ENCODE data around the gene PTPRB.
"Not testable (repeated sequence)": the region's sequence is repeated elsewhere in the genome, so short reads cannot be mapped to it uniquely, and the experiment has no call there.

Gene PTPRB

DNA sequence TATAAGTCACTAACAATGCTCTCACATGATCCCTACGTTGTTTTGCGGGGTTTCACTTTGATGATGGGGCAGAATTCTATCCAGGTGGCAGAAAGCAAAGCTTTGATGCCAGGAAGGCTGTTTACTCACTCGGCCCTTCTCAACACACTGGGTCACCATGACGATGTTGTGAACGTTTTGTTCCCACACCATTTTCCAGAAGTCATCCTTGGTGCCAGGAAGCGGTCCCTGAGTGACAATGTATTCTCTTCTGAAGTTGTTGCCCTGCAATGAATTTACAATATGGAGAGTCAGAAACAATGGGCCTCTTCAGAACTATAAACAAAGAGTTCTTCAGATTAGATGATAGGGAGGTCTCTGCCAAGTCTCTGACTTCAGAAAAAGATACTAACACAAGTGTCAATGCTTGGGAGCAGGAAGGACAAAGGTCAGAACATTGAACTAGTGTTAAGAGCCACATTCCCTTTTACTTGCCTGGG, 101.3 kb downstream of the PTPRB start:
- no peak for DNase-seq

- no peak for DNase-seq
Measured at GRCh38 chr12:70534466-70534865, 102.8 kb downstream of the PTPRB start.

DNA sequence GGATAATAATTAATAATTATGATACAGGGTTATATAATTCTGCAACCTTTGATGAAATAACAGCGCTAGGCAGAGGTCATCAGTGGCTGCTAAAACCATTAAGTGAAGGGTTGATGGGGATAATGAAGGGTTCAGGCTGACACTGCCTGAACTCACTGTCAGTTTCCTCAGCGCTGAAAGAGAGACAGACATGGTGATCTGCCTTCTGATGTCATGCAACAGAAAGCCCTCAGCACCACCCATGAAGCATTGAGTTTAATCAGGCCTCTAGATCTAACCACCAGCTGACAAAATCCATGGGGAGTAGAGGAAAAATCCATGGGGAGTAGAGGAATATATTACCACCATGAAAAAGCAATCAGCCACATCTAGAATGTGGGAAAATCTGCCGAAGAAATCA, 107.6 kb downstream of the PTPRB start:
- DNase-seq, result no peak

DNA sequence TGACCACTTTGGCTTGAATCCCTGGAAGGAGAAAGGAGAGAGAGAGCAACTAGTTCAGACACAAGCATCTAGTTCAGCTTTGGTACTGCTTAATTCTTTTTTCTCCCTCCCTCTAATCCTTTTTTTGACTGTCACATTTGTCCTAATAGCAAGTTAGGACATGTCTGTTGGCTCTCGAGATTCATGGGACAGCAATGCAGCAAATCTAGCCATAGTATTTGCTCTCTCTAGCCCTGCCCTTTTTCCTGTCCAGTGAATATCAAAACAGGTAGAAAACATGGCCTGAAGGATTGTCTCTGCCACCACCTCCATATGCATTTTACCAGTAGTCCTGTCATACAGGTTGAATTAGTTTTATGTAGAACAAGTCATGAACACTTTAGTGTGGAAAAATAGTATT, 116.4 kb downstream of the PTPRB start:
- no peak for DNase-seq

GRCh38 chr12:70513426-70513825, 123.8 kb downstream of the PTPRB start:
- no peak for DNase-seq

DNA sequence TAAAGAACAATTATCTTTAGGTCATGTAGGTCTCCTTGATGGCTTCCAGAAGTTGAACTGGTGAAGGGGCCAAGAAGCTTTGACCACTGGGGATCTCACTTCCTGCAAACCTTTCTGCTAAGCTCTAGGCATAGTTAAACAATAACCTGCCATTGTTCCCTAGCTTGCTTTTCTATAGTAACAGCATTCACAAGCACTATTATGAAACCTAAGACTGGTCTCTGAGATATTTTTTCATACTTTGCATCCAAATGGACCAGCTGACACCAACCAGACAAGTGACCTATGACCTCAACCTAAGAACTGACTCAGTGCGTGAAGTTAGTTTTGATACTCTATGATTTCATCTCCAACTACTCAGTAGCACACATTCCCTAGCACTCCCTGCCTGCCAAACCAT, 129.1 kb downstream of the PTPRB start:
- DNase-seq, result no peak

DNA sequence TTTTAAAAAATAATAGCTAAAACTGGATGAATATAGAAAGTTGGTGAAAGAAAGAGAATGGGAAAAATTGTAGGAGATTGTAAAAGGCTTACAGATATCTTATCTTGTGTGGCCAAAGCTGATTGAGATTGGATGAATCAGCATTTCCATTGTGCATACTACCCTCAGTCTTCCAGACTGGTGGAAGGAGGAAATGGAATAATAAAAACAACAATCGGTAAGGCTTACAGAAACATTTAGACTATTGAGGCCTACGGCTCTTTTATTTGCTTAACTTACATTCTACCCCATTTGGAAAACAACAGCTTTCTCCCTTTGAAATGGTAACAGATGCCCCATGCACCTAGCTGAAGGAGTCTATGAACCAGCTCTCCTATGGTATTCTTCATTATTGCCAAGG, 129.8 kb downstream of the PTPRB start:
- DNase-seq, result no peak

DNA sequence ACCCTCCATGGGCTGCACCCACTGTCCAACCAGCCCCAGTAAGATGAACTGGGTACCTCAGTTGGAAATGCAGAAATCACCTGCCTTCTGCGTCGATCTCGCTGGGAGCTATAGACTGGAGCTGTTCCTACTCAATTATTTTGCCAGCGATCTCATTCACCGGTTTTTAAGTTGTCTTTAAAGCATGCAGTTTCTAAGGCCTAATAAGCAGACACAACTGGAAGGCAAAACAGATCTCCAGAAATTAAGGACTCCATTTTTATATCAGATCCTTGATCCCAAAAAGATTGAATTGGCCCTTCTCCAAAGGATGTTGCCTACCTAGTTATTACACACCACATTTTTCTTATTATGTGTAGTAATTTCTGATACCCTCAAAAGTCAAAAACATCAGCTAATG, 139.7 kb downstream of the PTPRB start:
- no peak for DNase-seq

DNA sequence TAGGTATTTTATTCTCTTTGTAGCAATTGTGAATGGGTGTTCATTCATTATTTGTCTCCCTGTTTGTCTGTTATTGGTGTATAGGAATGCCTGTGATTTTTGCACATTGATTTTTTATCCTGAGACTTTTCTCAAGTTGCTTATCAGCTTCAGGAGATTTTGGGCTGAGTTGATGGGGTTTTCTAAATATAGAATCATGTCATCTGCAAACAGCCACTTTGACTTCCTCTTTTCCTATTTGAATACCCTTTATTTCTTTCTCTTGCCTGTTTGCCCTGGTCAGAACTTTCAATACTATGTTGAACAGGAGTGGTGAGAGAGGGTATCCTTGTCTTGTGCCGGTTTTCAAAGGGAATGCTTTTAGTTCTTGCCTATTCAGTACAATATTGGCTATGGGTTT, 144.3 kb downstream of the PTPRB start:
- not testable (repeated sequence) for DNase-seq

DNA sequence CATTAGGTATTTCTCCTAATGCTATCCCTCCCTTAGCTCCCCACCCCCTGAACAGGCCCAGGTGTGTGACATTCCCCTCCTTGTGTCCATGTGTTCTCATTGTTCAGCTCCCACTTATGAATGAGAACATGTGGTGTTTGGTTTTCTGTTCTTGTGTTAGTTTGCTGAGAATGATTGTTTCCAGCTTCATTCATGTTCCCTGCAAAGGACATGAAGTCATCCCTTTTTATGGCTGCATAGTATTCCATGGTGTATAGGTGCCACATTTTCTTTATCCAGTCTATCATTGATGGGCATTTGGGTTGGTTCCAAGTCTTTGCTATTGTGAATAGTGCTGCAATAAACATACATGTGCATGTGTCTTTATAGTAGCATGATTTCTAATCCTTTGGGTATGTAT, 146.3 kb downstream of the PTPRB start:
- DNase-seq, result not testable (repeated sequence)

DNA sequence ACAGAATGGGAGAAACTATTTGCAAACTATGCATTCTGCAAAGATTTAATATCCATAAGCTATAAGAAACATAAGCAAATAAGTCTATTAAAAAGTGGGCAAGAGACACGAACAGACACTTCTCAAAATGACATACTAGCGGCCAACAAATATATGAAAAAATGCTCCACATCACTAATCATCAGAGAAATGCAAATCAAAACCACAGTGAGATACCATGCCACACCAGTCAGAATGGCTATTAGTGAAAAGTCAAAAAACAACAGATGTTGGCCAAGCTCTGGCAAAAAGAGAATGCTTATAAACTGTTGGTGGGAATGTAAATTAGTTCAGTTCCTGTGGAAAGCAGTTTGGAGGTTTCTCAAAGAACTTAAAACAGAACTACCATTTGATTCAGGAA, 149.8 kb downstream of the PTPRB start:
- no peak for DNase-seq

GRCh38 chr12:70486588-70486987, 150.6 kb downstream of the PTPRB start:
- DNase-seq, result no peak

DNA sequence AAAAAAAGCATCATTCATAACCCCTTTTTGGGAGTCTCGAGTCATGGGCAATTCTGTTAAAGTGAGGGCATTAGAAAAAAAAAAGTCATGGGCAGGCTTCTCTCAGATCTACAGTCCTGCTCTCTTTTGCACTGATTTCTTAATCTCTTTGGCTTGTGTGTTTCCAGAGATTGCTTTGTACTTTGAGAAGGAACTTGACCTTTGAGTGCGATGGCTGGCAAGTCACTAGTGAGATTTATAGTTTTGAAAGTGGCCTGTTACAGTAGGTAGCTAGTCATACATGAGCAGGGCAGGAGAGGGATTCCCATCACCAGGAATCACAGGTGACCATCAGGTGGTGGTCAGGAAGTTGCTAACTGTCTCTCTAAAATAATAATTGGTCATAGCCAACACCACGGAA, 151.5 kb downstream of the PTPRB start:
- no peak for DNase-seq

DNA sequence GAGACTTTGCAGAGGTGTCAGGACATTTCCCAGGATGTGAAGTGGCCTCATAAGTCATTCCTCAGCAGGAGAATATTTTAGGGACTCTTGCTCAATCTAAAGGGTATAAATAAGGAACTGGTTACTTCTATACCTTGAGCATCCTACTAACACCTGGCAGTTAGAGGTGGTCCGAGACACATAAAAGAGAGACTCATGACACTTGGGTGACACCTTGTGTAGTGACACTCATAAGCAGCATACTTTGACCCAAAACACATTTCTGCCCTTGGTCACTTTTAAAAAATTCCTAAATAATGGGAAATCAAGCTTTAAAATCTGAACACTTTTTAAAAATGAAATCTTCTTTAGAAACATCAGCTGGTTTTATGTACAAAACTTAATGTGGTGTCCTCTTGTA, 152.8 kb downstream of the PTPRB start:
- DNase-seq, result no peak

GRCh38 chr12:70482764-70483163, 154.5 kb downstream of the PTPRB start:
- no peak for DNase-seq

DNA sequence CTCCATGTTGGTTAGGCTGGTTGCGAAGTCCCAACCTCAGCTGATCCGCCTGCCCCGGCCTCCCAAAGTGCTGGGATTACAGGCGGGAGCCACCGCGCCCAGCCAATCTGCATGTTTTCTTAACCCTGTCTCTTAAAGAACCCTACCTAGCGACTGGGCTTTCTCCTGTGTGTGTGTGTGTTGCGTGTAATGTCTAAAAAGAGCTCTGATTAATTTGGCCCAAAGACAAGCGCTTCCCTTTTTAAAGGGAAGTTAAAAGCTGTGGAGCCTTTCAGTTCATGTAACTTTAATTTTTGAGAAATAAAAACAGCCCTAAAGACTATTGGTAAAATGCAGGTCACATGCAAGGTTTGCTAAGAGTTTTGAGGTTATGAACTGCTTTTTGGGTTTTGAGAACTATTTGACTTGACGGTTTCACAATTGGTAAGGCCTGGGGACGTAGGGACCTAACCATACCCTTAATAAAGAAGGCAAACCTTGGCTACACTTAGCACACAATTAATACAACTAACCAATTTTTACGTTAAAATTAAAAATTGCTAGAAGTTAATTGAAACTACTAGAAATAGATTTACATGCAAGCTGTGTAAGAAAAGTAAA, 167.9 kb downstream of the PTPRB start:
- no peak for DNase-seq

DNA sequence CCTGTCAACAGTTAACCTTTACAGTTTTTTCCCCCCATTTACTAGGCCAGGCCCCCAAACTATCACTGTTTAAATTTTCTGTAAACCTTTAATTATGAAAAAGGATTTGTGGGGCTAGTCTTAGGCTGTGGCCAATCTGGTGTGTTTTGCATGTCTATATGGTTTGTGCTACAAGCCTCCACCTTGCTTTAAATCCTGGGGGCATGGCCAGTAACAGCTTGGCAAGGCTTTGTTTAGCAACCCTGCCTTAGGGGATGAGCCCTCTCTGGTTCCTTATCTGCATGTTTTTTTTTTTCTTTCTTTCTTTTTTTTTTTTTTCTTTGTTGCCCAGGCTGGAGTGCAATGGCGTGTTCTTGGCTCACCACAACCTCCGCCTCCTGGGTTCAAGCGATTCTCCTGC, 168.5 kb downstream of the PTPRB start:
- DNase-seq, result no peak

DNA sequence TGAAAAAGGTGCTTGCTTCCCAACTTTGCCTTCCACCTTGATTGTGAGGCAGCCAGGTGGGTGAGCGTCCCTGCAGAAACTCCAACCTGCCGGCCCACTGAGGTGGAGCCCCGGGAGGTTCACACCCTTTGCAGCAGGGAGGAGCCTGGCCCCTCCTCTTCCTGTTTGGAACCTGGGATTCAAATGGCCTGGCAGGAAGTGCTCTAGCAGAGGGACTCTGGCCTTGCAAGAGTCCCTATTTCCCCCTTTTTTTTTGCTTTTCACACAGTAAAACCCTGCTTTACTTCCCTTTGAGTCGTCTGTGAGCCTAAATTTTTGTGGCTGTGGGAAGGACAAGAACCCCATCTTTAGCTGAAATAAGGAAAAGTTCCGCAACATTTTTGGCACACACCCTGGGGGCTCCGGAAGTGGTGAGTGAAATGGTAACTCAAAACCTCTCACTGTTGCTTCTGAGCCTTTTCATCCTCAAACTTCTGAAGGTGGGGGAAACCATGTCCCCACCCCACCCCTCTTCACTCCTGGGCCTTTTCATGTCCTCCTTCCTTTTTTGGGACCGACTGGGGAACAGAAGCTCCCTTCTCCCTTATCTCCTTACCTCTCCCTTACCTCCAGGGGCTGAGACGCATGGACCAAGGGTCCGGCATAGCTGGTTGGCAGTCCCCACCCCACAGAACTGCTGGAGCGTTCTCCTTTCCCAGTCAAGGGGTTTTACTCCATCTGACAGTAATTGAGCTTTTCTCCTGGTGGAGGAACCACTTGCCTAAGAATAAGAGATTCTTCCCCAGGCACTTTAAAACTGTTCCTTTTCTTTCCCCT, 169.1 kb downstream of the PTPRB start:
- DNase-seq, result no peak

DNA sequence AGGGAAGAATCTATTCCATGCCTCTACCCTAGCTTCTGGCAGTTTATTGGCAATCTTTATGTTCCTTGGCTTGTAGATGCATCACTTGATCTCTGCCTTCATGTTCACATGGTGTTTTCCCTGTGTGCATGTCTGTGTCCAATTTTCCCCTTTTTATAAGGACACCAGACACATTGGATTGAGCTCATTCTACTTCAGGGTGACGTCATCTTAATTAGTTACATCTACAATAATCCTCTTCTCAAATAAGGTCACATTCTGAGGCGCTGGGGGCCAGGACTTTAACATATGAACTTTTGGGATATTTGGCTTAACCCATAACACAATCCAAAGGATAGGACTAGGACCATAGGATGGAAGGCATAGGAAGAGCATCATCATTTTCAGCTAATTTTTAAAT, 169.8 kb downstream of the PTPRB start:
- no peak for DNase-seq

DNA sequence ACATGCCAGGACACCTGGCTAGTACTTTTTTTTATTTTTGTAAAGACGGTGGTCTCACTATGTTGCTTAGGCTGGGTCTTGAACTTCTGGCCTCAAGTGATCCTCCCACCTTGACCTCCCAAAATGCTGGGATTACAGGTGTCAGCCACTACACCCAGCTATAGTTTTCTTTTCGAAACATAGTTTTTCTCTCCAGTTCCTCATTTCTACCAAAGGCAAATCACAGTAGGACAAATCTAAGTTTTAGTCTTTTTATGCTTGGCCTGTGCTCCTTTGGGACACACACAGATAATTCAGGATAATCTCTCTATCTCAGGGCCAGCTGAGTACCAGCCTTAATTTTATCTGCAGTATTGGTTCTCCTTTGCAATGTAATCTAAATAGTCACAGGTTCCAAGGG, 170.5 kb downstream of the PTPRB start:
- no peak for DNase-seq

Data from CD4-positive, alpha-beta T cell treated with Interleukin-17A for 4 hours (primary cell).